HG02870 (cell line): Measurements from ENCODE around the gene ELF5.

ENCODE experiments used
- ATAC-seq: cut with Tn5 transposase; IDR thresholded peaks from one replicate; pipeline ENCODE4 v1.9.1; 2021; ENCODE audit warnings: mild to moderate bottlenecking, moderate library complexity; ENCODE audit not compliant: unreplicated experiment

Gene ELF5

DNA sequence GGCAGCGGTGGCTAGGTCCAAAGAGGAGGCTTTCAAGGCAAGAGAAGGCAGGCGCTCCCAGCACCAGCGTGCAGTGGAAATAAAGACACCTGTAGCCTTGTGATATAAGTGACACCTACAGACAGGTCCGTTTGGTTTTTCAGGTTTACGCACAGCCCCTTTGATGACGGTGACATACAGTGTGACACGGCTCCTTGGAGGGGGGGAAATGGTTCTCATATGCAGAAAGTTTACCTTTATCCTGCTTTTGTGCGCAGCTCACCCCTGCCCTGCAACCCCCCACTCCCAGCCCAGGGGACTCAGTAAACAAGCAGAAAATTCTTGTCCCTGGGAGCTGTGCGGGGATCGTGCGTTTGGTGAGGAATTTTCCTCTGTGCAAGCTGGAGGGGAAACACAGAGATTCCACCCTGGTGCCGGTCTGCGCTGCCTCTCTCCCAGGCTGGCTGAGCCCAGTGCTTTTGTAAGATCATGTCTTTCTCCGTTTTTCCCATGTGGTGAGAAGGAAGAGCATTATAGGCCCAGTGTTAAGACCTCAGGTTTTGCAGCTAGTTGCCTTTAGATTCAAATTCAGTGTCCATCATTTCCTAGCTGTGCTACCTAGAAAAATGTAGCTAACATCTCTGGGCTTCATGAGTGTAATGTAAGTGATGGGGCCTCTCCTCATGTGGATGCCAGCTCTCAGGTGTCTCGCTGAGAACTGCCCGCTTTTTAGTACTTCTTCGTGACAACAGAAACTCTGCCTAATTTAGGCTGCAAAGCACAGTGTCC is at the start of gene ELF5:
ELF5 (minus strand) TSS at position 113 of the 768 bp plus-strand sequence. CDS start 8,045 bp downstream, outside the sequence.
- ATAC-seq = no peak

DNA sequence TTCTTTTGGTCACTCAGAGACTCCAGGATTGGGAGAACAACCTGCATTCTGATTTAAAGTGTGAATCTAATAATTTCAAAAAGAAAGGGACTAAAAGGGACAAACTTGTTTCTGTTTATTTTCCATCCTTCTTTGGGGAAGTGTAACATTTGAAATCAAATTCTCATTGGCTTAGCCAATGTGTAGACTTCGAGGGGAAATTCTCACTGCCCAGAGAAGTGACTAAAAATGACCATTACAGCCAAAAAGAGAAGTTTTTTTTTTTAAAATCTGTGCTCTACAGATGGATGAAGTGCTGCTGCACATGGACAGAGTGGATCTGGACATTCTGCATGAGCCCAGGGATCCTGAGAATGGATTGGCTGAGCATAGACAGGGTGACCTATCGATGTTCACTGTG is 49.4 kb upstream of the ELF5 start:
- ATAC-seq = no peak

DNA sequence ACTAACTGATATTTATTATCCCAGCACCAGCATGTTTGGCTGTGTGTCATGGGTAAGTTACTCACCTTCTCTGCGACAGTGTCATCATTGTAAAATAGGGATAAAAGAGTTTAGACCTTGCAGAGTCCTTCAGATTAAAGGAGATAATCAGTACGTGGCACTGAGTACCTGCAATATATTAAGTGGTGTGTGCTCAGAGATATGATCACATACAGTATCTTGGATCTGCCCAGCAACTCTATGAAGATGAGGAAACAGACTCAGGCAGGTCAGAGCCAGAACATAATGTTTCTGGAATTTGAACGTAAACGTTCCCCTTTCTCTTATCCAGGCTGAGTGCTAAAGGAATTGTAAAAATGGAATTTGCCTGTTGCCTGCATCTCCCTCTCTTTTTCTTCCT is 46.9 kb upstream of the ELF5 start:
- no peak for ATAC-seq

DNA sequence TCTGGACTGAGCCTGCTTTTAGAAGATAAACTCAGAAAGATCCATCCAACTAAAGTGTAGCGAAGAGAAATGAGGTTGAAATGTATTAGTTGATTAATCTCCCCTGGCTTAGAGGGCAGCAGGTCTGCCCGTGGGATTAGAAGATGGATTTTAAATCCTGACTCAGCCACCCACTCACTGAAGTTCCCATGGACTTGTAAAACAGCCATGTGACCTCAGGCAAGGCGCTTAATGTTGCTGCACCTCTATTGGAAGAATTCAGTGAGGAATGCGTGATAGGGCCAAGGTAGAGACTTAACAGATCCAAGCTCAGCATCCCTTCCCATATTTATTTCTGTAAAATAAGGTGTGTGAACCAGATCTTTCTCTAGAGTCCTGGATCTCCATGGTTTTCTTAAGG is 45.1 kb upstream of the ELF5 start:
- no peak for ATAC-seq

DNA sequence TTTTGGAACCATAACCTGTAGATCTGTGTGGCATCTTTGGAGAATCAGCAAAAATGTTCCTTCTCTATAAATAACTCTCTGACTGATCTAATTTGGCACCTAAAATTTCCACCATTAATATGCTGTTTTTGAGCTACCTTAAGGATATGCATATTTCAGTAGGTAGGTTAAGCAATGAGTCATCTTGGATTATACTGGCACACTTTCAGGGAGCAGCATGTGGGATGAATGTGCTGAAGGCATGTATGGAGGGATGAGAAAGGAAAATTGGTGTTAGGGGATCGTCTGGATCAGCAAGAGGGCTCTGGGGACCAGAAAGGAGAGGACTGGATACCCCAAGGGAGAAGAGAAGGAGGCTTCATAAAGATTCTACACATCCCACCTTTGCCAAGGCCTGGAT is 44.6 kb upstream of the ELF5 start:
- ATAC-seq = no peak

DNA sequence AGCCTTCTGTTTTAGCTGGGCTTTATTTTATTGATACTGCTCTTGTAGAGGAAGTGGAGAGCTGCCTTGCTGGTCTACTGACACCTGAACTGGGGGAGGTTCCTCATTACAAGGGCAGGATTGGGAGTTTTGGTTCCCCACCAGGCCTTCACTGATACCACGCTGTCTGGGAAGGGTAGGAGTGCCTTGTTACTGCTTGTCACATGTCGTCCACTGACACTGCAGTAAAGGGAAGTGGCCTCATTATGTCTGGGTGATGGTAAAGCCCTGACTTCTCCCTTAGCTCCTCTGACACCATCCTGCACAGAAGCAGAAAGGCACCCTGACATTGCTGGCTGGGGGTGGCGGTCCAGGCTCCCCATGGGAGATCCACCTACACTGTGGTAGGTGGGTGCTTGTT is 38.7 kb upstream of the ELF5 start:
- ATAC-seq = no peak

DNA sequence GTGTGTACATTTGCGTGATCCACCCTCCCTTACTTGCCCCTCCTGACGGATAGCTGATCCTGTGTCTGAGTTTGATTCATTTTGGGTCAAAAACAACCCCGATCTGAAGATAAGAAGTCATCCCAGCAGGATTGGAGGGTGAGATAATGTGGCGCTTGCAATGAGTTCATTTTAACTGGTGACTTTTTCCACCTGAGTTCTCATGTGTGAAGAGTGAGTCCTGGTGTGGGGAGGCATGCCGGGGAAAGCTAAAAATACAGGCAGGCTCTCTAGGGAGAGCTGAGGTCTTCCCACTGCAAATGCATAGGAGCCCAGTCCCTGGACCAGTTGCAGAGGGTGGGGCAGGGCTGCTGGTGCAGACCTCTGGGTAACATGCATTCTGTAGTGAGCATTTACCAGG is 35.7 kb upstream of the ELF5 start:
- no peak for ATAC-seq

DNA sequence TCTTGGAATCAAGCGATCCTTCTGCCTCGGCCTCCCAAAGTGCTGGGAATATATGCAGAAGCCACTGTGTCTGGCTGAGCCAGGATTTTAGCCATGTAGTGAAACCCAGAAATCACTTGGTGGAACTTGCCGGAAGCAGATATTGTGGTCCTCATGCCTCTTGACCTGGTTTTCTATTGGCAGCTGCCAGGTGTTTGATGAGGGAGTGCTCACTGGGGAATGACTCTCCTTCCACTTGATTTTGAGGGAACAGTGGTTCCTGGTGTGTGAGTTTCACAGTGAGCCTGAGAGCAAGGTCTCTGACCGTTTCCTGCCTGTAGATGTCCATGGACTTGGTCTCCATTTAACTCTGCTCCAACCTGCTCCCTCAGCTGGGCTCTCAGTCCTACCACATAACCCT is 34.7 kb upstream of the ELF5 start:
- ATAC-seq = no peak

DNA sequence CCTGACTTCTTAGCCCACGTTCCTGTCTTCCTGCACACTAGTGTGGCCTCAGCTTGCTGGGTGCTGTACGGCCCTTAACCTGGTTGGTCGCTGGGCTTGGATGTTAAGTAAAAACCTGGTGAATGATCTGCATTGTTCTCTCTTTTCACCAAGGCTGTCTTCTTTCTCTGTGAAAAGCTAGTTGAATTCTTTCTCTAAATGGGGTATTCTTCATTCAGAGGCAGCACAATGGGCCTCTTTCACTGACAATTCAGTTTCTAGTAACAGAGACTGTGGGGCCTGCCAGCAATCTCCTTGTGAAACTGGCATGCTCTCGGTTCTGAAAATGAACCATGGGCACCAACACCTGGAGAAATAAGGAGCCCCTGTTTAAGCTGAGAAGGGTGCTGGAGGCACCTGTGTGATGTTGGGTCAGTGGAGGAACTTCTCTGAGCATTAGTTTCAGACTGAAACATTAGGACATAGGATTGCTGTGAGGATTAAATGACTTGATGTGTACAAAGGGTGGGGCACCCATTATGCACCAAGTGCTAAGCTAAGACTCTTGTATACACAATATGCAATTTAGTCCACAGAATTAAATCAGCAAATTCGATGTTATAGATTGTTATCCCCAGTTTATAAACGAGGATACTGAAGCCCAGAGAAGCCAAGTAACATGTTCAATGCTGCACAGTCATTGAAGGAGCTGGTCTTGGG is 33.1 kb upstream of the ELF5 start:
- ATAC-seq = no peak

DNA sequence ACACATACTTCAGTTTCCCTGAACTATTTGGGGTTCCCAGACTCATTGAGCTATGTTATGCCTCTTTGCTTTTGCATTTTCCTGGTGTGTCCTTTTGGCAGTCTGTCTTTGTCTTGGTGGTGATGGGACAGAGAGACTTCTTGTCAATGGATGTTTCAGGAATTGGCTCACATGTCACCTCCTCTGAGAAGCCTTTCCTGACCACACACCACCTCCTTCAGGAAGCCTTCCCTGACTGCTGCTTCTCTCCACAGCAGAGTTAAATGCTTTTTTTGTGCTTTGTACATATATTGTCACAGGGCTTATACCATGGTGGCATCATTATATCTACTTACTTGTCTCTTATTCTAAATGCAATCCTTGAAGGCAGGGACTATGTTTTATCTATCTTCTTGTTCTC is 28.5 kb upstream of the ELF5 start:
- no peak for ATAC-seq

DNA sequence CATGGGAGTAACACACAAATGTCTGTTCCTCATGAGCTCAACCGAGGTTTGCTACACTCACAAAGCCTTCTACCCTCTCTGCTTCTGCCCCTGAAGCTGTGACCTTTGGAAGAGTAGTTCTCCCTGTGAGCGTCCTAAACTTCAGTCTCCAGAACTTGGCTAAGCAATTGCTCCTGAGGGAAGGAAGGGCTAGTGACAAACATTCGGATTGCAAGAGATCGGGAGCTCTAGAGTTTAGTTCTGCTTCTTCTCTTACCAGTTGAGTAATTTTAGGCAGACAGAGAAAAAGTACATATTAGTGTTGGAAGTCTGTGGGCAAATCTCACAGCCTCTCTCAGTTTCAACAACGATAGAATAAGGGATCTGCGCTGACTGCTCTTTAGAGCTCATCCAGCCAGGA is 27.3 kb upstream of the ELF5 start:
- ATAC-seq = no peak

DNA sequence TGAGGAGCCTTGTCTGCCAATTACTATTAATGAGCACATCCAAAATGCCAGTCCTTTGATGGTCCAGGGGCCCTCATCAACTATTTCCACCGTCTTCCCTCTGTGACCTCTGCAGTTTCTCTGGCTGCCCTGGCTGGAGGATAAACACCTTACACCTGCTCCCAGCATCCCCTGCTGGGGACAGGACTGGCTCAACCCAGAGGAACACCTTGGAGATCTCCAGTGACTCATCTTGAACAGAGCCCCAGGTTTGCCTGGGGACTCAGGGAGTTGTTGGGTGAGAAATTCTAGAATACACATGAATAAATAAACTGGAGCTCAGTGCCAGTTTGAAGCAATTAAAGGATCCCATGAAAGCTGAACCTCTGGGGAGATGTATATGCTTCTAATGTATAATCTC is 24.0 kb upstream of the ELF5 start:
- no peak for ATAC-seq

DNA sequence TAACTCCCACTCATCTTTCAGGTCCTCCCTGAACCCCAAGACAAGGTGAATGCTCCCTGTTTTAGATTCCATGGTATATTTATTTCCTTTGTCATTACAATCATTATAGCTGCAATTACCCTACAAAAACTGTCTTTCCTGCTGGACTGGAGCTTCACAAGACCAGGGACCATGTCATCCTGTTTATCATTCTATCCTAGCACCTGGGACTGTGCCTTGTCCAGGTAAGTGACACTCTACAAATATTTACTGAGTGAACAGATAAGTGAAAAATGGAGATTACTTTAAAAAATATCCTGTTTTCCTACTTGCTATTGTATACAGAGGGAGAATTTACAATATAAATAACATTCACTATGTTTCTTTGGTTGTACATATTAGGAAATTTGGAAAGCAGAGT is 22.5 kb upstream of the ELF5 start:
- no peak for ATAC-seq

DNA sequence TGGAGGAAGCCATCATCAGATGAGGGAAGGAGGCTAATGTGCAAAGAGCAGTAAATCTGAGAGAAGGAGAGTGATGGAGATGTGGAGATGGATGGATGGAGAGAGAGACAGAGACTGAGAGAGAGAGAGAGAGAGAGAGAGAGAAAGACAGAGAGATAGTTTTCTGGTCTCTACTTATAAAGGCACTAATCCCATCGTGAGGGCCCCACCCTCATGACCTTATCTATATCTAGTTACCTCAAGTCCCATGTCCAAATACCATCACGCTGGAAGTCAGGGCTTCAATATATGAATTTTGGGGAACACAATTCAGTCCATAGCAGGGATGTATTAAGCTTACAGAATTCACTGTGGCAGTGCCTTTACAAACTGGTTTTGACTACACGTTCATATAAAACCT is 21.2 kb upstream of the ELF5 start:
- no peak for ATAC-seq

DNA sequence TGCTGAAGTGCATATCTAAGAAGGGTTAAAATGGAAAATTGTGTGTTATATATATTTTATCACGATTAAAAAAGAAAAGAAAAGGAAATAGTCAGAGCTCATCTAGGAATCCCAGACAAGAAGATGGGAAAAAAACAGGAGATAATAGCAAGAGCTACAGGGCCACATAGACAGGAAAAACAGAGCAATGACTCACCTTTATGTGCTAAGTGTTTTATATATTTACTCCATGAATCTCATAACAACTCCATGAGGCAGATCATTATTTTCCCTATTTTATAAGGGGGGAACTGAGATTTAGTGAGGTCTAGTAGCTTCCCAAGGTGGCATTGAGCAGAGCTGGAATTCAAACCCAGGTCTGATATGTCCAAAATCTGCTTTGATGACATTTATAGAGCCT is 18.1 kb upstream of the ELF5 start:
- ATAC-seq = no peak

DNA sequence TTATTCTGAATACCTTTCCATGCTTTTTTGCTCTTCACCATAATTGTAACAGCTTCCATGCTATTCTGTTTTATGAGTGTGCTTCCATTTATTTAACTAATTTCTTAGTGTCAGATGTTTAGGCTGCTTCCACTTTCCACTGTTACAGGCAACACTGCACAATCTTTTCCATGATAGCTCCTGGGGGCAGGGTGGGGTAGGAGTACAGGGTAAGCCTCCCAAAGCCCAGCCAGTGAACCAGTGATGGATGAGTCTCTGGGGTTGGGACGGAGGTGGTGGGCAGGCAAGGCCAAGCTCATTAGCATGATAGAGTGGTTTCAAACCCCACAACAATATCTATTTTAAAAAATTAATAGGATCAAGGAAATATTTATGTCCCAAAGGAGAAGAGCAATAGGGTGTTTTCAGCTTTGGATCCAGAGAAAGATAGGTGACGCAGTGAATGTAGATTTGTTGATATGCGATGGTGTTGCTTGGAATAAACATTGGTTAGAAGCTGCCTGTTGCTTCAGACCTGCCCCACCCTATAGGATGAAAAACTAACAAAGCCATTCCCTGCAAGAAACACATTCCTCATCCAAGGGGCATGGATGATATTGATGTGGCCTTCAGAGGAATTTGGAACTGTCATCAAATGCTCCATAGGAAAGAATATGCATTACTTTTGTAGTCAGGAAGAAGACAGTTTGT is 17.1 kb upstream of the ELF5 start:
- ATAC-seq = no peak

DNA sequence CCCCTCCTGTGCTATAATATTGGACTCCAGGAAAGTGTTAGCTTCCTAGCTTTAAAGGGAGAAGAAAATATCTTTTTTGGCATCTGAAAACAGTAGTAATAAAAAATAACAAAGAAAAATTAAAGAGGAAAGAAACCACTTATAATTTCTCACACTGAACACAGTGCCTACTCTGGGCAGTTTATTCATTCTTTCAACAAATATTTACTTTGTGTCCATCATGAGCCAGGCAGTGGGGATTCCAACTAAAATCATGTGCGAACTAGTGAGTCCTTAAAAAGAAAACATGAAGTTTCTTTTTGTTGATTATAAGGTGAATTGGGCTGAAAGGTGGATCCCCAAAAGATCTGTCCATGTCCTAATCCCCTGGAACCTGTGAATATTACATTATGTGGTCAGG is 16.0 kb upstream of the ELF5 start:
- no peak for ATAC-seq

DNA sequence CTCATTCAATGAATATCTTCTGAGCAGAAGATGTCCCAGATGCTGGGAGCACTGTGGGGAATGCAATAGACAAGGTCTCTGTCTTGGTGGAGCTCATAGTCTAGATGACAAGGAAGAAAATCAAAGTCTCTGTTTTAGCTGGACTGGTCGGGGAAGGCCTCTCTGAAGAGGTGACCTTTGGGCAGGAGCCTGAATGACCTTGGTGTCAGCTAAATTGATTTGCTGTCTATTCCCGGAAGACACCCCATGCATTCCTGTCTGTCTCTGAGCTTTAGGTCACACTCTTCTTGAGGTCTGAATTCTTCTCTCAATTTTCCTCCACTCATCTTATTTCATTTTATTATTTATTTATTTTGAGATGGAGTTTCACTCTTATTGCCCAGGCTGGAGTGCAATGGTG is 14.5 kb upstream of the ELF5 start:
- ATAC-seq = no peak

DNA sequence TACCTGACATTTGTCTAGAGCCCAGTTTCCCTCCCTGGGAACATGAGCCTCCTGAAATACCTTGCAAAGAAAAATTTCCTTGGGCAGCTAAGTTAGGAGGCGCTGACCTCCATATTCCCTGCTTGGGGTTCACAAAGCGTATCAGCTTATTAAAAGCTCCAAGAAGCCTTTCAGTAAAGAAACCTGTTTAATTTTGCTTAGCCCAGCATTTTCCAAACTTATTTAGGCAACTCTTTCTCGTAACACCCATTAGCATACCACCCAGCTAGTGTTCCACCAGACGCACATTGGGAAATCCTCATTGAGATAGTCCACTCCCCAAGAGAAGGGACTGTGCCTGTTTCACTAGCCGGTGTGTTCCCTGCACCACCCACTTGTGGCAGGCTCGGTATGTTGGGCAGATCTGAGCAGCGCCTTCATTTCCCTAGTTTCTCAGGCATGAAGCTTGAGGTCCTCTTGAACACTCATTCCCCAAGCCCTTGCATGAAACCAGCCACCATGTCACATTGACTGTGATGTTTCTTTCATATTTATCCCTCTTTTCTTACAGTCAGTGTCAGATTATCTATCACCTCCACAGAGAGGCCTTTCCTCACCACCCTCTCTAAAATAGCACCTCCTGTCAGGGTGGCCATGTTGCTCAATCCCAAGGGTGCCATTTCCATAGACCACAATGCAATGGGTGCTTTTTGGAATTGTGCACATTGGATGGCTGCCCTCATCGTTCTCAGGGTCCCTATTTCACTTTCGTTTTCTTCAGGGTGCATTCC is 12.5 kb upstream of the ELF5 start:
- ATAC-seq = no peak

DNA sequence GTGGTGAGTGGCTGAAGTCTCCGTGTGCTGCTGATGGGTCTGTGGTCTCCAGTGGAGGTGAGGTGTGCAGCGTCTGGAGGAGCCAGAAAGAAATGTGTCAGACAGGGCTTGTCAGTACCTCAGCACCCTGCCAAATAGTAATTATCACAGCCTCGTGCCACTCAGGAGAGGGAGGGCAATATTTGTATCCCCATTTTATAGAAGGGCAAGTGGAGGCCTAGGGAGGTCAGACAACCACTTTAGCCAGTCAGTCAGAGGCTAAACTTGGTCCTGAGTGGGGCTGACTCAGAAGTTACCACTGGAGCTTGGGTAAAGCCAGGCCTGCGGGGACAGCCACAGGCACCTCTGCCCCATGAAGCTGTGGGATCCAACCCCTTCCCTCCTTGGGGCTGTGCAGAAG is 11.5 kb upstream of the ELF5 start:
- ATAC-seq = no peak

DNA sequence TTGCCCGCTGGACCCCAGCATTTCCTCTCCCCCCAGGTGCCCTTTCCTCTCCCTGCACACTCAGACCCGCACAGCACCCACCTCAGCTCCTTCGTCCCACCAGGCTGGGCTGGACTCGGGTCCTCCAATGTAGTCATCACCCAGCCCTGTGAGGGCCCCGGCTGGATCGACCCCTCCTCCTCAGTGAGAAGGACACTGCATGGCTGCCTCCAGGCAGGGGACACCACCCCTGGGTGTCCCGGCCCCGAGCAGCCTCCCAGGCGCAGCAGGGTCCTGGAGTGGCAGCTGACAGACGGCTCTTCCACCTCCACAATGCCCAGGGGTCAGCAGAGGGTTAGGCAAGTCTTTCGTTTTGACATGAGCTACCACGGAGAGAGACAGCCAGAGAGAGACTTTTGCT is 11.1 kb upstream of the ELF5 start:
- ATAC-seq = no peak
